Calu3 (cell line): Measurements from ENCODE around the gene FAM13B. TPM values are rescaled to one million over a fixed set of nuclear protein-coding genes. Genes with fewer than 3 reads are reported as not detected.

Experiments used
- BruUV-seq: library from RNA; stranded (reverse); fragments of 400-500 nt; replicated peaks from 2 replicates; lab custom pipeline; 2021; lab: Mats Ljungman, UMichigan
- CTCF ChIA-PET: fragments of 300-600 bp; sonication (Branson Sonifier 250); formaldehyde crosslinking; loops from one replicate; lab custom pipeline; 2022; ENCODE audit warnings: antibody characterized with exemption; lab: Charles Lee
- DNase-seq: peaks from one replicate; pipeline ENCODE4 v3.0.0; 2022
- H3K27ac Mint-ChIP-seq: one replicate; pipeline ENCODE4 v1.8.0; 2022; ENCODE audit warnings: mixed read lengths; ENCODE audit not compliant: unreplicated experiment
- H3K27me3 Mint-ChIP-seq: one replicate; pipeline ENCODE4 v1.8.0; 2022; ENCODE audit warnings: mixed read lengths; ENCODE audit not compliant: unreplicated experiment
- H3K36me3 Mint-ChIP-seq: one replicate; pipeline ENCODE4 v1.8.0; 2022; ENCODE audit warnings: mild to moderate bottlenecking, moderate library complexity, mixed read lengths; ENCODE audit not compliant: insufficient read depth, unreplicated experiment
- H3K4me1 Mint-ChIP-seq: one replicate; pipeline ENCODE4 v1.8.0; 2022; ENCODE audit warnings: mild to moderate bottlenecking, low read depth, mixed read lengths; ENCODE audit not compliant: unreplicated experiment
- H3K4me3 Mint-ChIP-seq: one replicate; pipeline ENCODE4 v1.8.0; 2022; ENCODE audit warnings: mild to moderate bottlenecking, low read depth, moderate library complexity, mixed read lengths; ENCODE audit not compliant: unreplicated experiment
- H3K9me3 Mint-ChIP-seq: one replicate; pipeline ENCODE4 v1.8.0; 2022; ENCODE audit warnings: low read depth, mixed read lengths; ENCODE audit not compliant: unreplicated experiment
- CTCF ChIP-seq: fragments of 200-600 bp; IDR thresholded peaks from one replicate; pipeline ENCODE4 v1.8.0; 2022; ENCODE audit warnings: antibody characterized with exemption; ENCODE audit not compliant: unreplicated experiment
- intact Hi-C: fragments of 100-400 bp; cut with micrococcal nuclease; formaldehyde crosslinking; loops from one replicate; pipeline ENCODE4 v1.10.0; 2022; ENCODE audit not compliant: unreplicated experiment
- total RNA-seq: library from RNA; stranded (reverse); gene quantifications from 2 replicates; pipeline ENCODE4 v1.2.3, GENCODE V29; 2022

The FAM13B gene
- total RNA-seq, 1 experiment from 2014 or later = 34.9 TPM

- Mint-ChIP-seq H3K27me3 (no peaks in the 10 kb centered on the region), H3K4me1 (no peaks in the 10 kb centered on the region), H3K9me3 (no peaks in the 10 kb centered on the region), H3K27ac (no peak overlapping the region), H3K4me3 (no peak overlapping the region), H3K36me3 (peaks cover 11% of the 10 kb centered on the region)
- BruUV-seq = no TSS peak
- no peak for TF ChIP-seq CTCF
- intact Hi-C loops = no loop called here
- CTCF ChIA-PET = interaction anchor here (0.6 kb wide), 1 partner anchor 44 kb away, joined by 3 read pairs; no protein-coding TSS in a partner anchor
- DNase-seq = no peak
These were observed 72.7 kb downstream of the FAM13B start for GRCh38 chr5:137960141-137960540.

GRCh38 chr5:137959488-137959887 lies 73.4 kb downstream of the FAM13B start:
- TF ChIP-seq CTCF = no peak
- no peak for DNase-seq
- H3K27ac Mint-ChIP-seq = no peak overlapping the region
- no peaks in the 10 kb centered on the region for H3K4me1 Mint-ChIP-seq
- H3K9me3 Mint-ChIP-seq = no peaks in the 10 kb centered on the region
- no peaks in the 10 kb centered on the region for H3K27me3 Mint-ChIP-seq
- CTCF ChIA-PET = no interaction called here
- no TSS peak for BruUV-seq
- no peak overlapping the region for H3K4me3 Mint-ChIP-seq
- H3K36me3 Mint-ChIP-seq = peaks cover 11% of the 10 kb centered on the region
- intact Hi-C loops = no loop called here

DNA sequence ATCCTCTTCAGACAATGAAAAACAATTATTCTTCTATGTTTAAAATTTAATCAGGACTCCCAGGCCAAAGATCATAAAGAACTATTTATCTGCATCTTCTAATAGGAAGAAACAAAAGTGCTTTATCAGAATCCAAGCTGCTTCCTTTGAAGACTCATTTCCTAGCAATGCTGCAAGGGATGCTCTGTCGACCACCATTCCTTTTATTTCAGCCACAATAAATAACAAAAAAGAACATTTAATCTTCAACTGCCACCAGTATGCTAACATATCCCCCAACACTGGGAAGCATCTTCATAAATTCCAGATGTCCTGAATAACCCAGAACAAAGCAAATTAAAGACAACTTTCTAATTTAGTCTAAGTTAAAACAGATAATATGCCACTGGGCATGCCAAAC lies 74.9 kb downstream of the FAM13B start:
- CTCF ChIA-PET = no interaction called here
- no TSS peak for BruUV-seq
- Mint-ChIP-seq H3K27ac (no peak overlapping the region), H3K27me3 (no peaks in the 10 kb centered on the region), H3K4me1 (no peaks in the 10 kb centered on the region), H3K4me3 (no peak overlapping the region), H3K36me3 (peaks cover 19% of the 10 kb centered on the region), H3K9me3 (no peaks in the 10 kb centered on the region)
- no peak for TF ChIP-seq CTCF
- intact Hi-C loops = no loop called here
- no peak for DNase-seq

DNA sequence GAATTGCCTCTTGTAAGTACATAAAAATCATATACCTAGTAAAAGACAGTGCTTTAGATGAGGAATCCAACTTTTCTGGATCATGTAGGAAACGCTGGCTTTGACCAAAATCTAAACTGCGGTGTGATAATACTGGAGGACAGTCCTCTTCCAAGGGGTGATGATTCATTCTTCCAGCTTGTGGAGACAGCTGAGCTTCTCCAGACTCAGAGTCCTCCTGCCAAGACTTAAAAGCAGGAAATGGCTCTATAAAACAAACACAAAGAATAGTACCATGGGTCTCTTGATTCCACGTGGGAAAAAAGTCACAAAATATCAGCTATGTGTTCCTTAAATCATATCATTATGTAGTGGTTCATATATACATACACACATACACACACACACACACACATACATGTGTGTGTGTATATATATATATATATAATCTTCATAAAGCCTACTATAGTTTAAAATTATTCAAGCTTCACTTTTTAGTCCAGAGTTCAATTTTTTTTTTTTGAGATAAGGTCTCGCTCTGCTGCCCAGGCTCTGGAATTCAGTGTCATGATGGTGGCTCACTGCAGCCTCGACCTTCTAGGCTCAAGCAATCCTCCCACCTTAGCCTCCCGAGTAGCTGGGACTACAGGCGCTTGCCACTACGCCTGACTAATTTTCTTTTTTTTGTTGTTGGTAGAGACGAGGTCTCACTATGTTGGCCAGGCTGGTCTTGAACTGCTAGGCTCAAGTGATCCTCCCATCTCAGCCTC lies 78.6 kb downstream of the FAM13B start:
- no peak for TF ChIP-seq CTCF
- Mint-ChIP-seq H3K4me3 (no peak overlapping the region), H3K4me1 (no peaks in the 10 kb centered on the region), H3K27ac (no peak overlapping the region), H3K36me3 (peaks cover 34% of the 10 kb centered on the region), H3K9me3 (no peaks in the 10 kb centered on the region), H3K27me3 (no peaks in the 10 kb centered on the region)
- CTCF ChIA-PET = no interaction called here
- no peak for DNase-seq
- BruUV-seq = no TSS peak
- intact Hi-C loops = no loop called here
